ENCODE results near the gene WBP2. TPM values are rescaled to one million over a fixed set of nuclear protein-coding genes. Genes with fewer than 3 reads are reported as not detected.

WBP2 gene
- polyA plus RNA-seq, 3 donors: 62.4 to 93.3 (median 67.9) TPM

- 100% methylated on average over 1 of the region's 8 CpGs for WGBS (ENCODE audit: insufficient coverage)
- intact Hi-C loops (cut with micrococcal nuclease): no loop called here
- H3K27ac Mint-ChIP-seq: peak overlapping the region in 1 of 7 donors; percentile 53
- H3K4me1 Mint-ChIP-seq: no peaks in the 10 kb centered on the region
- no peaks in the 10 kb centered on the region for H3K9me3 ChIP-seq (replicated peaks in 1 of 2; ENCODE audit: control insufficient read depth in 1 of 2, insufficient read depth in 1 of 2, low read length in 2 of 2)
- no peak overlapping the region for H3K9ac ChIP-seq (ENCODE audit: insufficient read depth, low read length, poor library complexity, severe bottlenecking)
- TF ChIP-seq, protein P1, sequence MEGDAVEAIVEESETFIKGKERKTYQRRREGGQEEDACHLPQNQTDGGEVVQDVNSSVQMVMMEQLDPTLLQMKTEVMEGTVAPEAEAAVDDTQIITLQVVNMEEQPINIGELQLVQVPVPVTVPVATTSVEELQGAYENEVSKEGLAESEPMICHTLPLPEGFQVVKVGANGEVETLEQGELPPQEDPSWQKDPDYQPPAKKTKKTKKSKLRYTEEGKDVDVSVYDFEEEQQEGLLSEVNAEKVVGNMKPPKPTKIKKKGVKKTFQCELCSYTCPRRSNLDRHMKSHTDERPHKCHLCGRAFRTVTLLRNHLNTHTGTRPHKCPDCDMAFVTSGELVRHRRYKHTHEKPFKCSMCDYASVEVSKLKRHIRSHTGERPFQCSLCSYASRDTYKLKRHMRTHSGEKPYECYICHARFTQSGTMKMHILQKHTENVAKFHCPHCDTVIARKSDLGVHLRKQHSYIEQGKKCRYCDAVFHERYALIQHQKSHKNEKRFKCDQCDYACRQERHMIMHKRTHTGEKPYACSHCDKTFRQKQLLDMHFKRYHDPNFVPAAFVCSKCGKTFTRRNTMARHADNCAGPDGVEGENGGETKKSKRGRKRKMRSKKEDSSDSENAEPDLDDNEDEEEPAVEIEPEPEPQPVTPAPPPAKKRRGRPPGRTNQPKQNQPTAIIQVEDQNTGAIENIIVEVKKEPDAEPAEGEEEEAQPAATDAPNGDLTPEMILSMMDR (IDR thresholded peaks at IDR 0.05): no peak
- no peaks in the 10 kb centered on the region for H3K4me1 ChIP-seq (ENCODE audit: control insufficient read depth in 1 of 2, insufficient read depth in 2 of 2, low read length in 2 of 2)
- peaks cover 0 to 2% (median 0%) of the 10 kb centered on the region in 7 donors for H3K9me3 Mint-ChIP-seq
- peaks cover 48 to 64% of the 10 kb centered on the region in 2 donors for H3K36me3 Mint-ChIP-seq
- no peak overlapping the region for H3K4me2 ChIP-seq (replicated peaks; ENCODE audit: extremely low read depth, low read length, poor library complexity, severe bottlenecking)
- H3K79me2 ChIP-seq (ENCODE audit: insufficient read depth, low read length): peaks cover 45% of the 10 kb centered on the region
- H2AFZ ChIP-seq (ENCODE audit: insufficient read depth, low read depth, low read length, poor library complexity, severe bottlenecking): no peak overlapping the region
- H4K20me1 ChIP-seq (ENCODE audit: insufficient read depth, low read length): no peaks in the 10 kb centered on the region
- no peak for DNase-seq
- peaks cover 21 to 68% of the 10 kb centered on the region in 2 donors for H3K36me3 ChIP-seq (replicated peaks in 1 of 2; ENCODE audit: control insufficient read depth in 1 of 2, insufficient read depth in 2 of 2, low read length in 2 of 2)
- no peak overlapping the region for H3K4me3 Mint-ChIP-seq
- H3K27me3 Mint-ChIP-seq (ENCODE audit: low read depth in 3 of 3): no peaks in the 10 kb centered on the region
- H3K4me3 ChIP-seq (replicated peaks in 1 of 3; ENCODE audit: low read depth in 2 of 3, low read length in 3 of 3): no peak overlapping the region
- no peaks in the 10 kb centered on the region for H3K27me3 ChIP-seq (ENCODE audit: control insufficient read depth in 2 of 2, insufficient read depth in 2 of 2, low read length in 2 of 2)
- no peak overlapping the region for H3K27ac ChIP-seq (ENCODE audit: low read depth in 1 of 2, low read length in 2 of 2)
These were observed 59.1 kb downstream of the WBP2 start for GRCh38 chr17:75795820-75796607.

Other genes with a start within 250 kb of the WBP2 start
- gene SMIM5, start 221.9 kb downstream of the WBP2 start, polyA plus RNA-seq: 1 to 10 TPM in 1 of 3 donors, under 1 TPM in 2; 0.15 to 3.3 (median 0.43) TPM
- gene RECQL5, start 188.2 kb downstream of the WBP2 start, polyA plus RNA-seq: 10 to 100 TPM in 1 of 3 donors, 1 to 10 TPM in 2; 3.1 to 27.7 (median 4.4) TPM
- 100 to 1,000 TPM in 1 of 3 donors, 10 to 100 TPM in 2; 43.8 to 130 (median 61.6) TPM for gene SAP30BP, start 188.0 kb downstream of the WBP2 start, polyA plus RNA-seq
- gene ITGB4, start 133.9 kb downstream of the WBP2 start, polyA plus RNA-seq: under 1 TPM in 2 of 3 donors, not detected in 1; 0.09 to 0.82 TPM
- gene GALK1, start 90.1 kb downstream of the WBP2 start, polyA plus RNA-seq: 100 to 1,000 TPM in 1 of 3 donors, 10 to 100 TPM in 2; 44.8 to 108 (median 84.3) TPM
- 10 to 100 TPM in 1 of 3 donors, 1 to 10 TPM in 2; 6.3 to 12.9 (median 7.8) TPM for gene UNK, start 70.5 kb downstream of the WBP2 start, polyA plus RNA-seq
- gene UNC13D, start 10.9 kb downstream of the WBP2 start, polyA plus RNA-seq: 100 to 1,000 TPM in 1 of 3 donors, 10 to 100 TPM in 2; 28.4 to 111 (median 53.3) TPM
- under 1 TPM in 1 of 3 donors, not detected in 2; 0.20 TPM for gene TRIM47, start 23.2 kb upstream of the WBP2 start, polyA plus RNA-seq
- 10 to 100 TPM in 1 of 3 donors, 1 to 10 TPM in 2; 5.6 to 10.4 (median 5.9) TPM for gene TRIM65, start 41.6 kb upstream of the WBP2 start, polyA plus RNA-seq
- 10 to 100 TPM; 27.8 to 44.1 (median 36.0) TPM for gene MRPL38, start 49.5 kb upstream of the WBP2 start, polyA plus RNA-seq
- gene FBF1, start 85.7 kb upstream of the WBP2 start, polyA plus RNA-seq: 1 to 10 TPM in 1 of 3 donors, under 1 TPM in 2; 0.32 to 4.4 (median 0.62) TPM
- gene ACOX1, start 123.8 kb upstream of the WBP2 start, polyA plus RNA-seq: 10 to 100 TPM; 21.6 to 49.7 (median 49.2) TPM
- gene TEN1, start 123.9 kb upstream of the WBP2 start, polyA plus RNA-seq: 10 to 100 TPM; 22.4 to 37.2 (median 31.3) TPM
- 10 to 100 TPM in 1 of 3 donors, not detected in 2; 25.5 TPM for gene CDK3, start 145.5 kb upstream of the WBP2 start, polyA plus RNA-seq
- not detected for gene EVPL, start 172.0 kb upstream of the WBP2 start, polyA plus RNA-seq
- 10 to 100 TPM; 27.4 to 47.1 (median 42.1) TPM for gene SRP68, start 217.2 kb upstream of the WBP2 start, polyA plus RNA-seq
- 1 to 10 TPM in 2 of 3 donors, under 1 TPM in 1; 0.22 to 4.8 (median 1.1) TPM for gene GALR2, start 219.4 kb upstream of the WBP2 start, polyA plus RNA-seq
- under 1 TPM in 1 of 3 donors, not detected in 2; 0.09 TPM for gene ZACN, start 223.8 kb upstream of the WBP2 start, polyA plus RNA-seq
- 10 to 100 TPM; 30.7 to 86.5 (median 42.4) TPM for gene EXOC7, start 248.5 kb upstream of the WBP2 start, polyA plus RNA-seq

Measured in CD14-positive monocyte (primary cell).